Tongue (tissue), 2 donors: ENCODE measurements around the gene C11orf86. TPM values are rescaled to one million over a fixed set of nuclear protein-coding genes. Genes with fewer than 3 reads are reported as not detected.

Experiments
- small RNA-seq: library from RNA; depleted of rRNA; stranded (forward); fragments of <200 nt; gene quantifications from one replicate; pipeline ENCODE3, GENCODE V24; 2014; ENCODE audit warnings: low replicate concordance
- total RNA-seq: library from RNA; depleted of rRNA; stranded (reverse); fragments of >200 nt; gene quantifications from one replicate; pipeline ENCODE4 v1.2.3, GENCODE V29; 2014

Gene C11orf86
- total RNA-seq, 1 donor from 2014 or later = not detected

Small RNA genes within 50 kb of the gene (small RNA-seq; reads per million reads assigned to genes)
- gene MIR3163 = 0.08 reads per million

Other genes with a start within 250 kb of the C11orf86 start
- 20.9 TPM for gene SPTBN2, start 246.1 kb upstream of the C11orf86 start, total RNA-seq
- gene RCE1, start 131.9 kb upstream of the C11orf86 start, total RNA-seq = 14.7 TPM
- 21.7 TPM for gene LRFN4, start 118.2 kb upstream of the C11orf86 start, total RNA-seq
- gene PC, start 16.9 kb upstream of the C11orf86 start, total RNA-seq = 24.4 TPM
- 0.41 TPM for gene SYT12, start 47.8 kb downstream of the C11orf86 start, total RNA-seq
- gene RHOD, start 81.5 kb downstream of the C11orf86 start, total RNA-seq = 14.4 TPM
- gene KDM2A, start 144.0 kb downstream of the C11orf86 start, total RNA-seq = 84.7 TPM